ENCODE measurements around the gene CAMTA1.

GRCh38 chr1:6785318-6785727, at the start of gene CAMTA1:
- TF ChIP-seq POLR2AphosphoS5 (IDR thresholded peaks at IDR 0.05; ENCODE audit: low read depth, low read length) (no peak), TEAD4 (IDR thresholded peaks at IDR 0.05; ENCODE audit: borderline replicate concordance, insufficient read depth) (no peak), SMC3 (IDR thresholded peaks at IDR 0.05; ENCODE audit: low read depth, low read length) (no peak), EP300 (IDR thresholded peaks at IDR 0.05; ENCODE audit: borderline replicate concordance in 1 of 2, low read depth in 1 of 2, low read length in 1 of 2) (no peak), NRF1 (IDR thresholded peaks at IDR 0.05; ENCODE audit: low read depth, low read length) (no peak)
- TF ChIP-seq, protein P1, sequence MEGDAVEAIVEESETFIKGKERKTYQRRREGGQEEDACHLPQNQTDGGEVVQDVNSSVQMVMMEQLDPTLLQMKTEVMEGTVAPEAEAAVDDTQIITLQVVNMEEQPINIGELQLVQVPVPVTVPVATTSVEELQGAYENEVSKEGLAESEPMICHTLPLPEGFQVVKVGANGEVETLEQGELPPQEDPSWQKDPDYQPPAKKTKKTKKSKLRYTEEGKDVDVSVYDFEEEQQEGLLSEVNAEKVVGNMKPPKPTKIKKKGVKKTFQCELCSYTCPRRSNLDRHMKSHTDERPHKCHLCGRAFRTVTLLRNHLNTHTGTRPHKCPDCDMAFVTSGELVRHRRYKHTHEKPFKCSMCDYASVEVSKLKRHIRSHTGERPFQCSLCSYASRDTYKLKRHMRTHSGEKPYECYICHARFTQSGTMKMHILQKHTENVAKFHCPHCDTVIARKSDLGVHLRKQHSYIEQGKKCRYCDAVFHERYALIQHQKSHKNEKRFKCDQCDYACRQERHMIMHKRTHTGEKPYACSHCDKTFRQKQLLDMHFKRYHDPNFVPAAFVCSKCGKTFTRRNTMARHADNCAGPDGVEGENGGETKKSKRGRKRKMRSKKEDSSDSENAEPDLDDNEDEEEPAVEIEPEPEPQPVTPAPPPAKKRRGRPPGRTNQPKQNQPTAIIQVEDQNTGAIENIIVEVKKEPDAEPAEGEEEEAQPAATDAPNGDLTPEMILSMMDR (IDR thresholded peaks at IDR 0.05), result no peak
